ENCODE results near the gene RAB29.

Gene RAB29

DNA sequence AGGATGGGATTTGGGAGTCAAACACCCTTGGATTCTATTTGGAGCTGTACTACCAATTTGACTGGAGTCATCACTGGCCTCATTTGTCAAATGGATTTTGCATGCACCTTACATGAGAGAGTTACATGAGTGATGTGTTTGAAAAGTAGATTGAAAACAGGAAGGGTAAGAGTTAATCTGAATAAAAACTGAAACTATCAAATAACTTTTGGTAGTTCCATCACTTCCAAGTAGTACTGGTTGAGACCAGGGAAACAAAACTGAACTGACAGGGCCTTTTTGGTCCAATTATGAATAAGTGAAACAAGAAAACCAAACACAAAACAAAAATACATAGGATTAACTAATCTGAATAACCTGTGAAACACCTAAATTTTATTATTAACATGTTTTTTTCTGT is 55.5 kb downstream of the RAB29 start:
- no peak for DNase-seq

GRCh38 chr1:205719015-205719414 is 56.3 kb downstream of the RAB29 start:
- DNase-seq: no peak

Data from fibroblast of skin of back (primary cell).